HUES64 (cell line): ENCODE data around the gene S100PBP.
A peak's percentile ranks its signal among the peaks of the same experiment; 100 is the strongest.

Experiments
- H3K27ac ChIP-seq: 2 replicates; pipeline ENCODE4 v1.7.0; 2013; ENCODE audit warnings: low read depth, low read length, inconsistent platforms
- H3K27me3 ChIP-seq: 2 replicates; pipeline ENCODE4 v1.6.1; 2013; ENCODE audit warnings: mild to moderate bottlenecking, low read length; ENCODE audit not compliant: insufficient read depth
- H3K36me3 ChIP-seq: 2 replicates; pipeline ENCODE4 v1.6.1; 2013; ENCODE audit warnings: mild to moderate bottlenecking, low read length; ENCODE audit not compliant: insufficient read depth
- H3K4me1 ChIP-seq: 2 replicates; pipeline ENCODE4 v1.6.1; 2013; ENCODE audit warnings: mild to moderate bottlenecking, low read length, moderate library complexity; ENCODE audit not compliant: insufficient read depth
- H3K4me3 ChIP-seq: 2 replicates; pipeline ENCODE4 v1.5.1; 2013; ENCODE audit warnings: mild to moderate bottlenecking, low read length, moderate library complexity
- H3K9ac ChIP-seq: 2 replicates; pipeline ENCODE4 v1.6.1; 2013; ENCODE audit warnings: mild to moderate bottlenecking, low read depth, low read length
- H3K9me3 ChIP-seq: 2 replicates; pipeline ENCODE4 v1.6.1; 2013; ENCODE audit warnings: low read depth, low read length; ENCODE audit not compliant: insufficient read depth
- WGBS: fragments of 150-250, 120-280 bp; methylation state at CpG from one replicate; pipeline ENCODE4 v1.1.7; 2013; ENCODE audit warnings: missing lambda C conversion rate; 5-methylcytosine and 5-hydroxymethylcytosine counted together

S100PBP gene

DNA sequence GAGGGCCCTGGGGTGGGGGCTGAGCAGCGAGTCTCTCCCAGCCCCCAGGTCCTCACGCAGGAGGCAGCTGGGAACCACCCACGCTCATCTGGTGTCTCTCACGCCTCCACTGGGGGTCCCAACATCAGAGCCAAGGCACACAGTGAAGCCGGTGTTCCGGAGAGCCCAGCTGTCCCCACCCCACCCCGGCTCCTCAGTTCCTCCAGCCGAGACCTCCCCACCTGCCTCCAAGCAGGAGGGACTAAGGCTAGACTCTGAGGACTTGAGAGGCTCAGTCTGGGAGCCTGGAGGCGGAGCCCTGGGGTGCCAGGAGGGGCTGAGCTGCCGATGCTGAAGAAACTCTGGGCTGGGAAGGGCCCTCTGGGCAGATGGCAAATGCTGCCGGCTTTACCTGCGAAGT, 67.3 kb downstream of the S100PBP start:
- WGBS: 60% methylated on average over 12 of the region's 12 CpGs
- no peaks in the 10 kb centered on the region for H3K9me3 ChIP-seq
- H3K36me3 ChIP-seq: no peaks in the 10 kb centered on the region
- peaks cover 5% of the 10 kb centered on the region; the same call in 1 of the 2 replicates for H3K4me1 ChIP-seq
- no peak overlapping the region for H3K9ac ChIP-seq
- no peak overlapping the region for H3K27ac ChIP-seq
- H3K4me3 ChIP-seq: no peak overlapping the region
- peaks cover 37% of the 10 kb centered on the region for H3K27me3 ChIP-seq

DNA sequence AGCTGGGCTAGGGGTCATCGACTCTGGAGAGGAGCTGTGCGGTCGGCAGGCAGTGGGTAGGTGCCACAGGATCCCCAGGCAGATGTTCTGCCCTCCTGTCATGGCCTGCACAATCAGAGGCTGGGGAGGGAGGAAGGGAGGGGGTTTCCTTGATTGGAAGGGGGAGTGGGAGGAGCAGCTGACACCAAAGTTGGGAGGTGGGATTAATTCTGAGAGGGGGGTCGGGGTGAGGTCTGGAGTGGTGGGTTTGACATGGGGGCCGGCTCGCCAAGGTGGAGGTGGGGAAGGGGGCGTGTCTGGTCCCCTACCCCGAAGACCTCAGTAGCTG, 68.2 kb downstream of the S100PBP start:
- Histone ChIP-seq H3K27me3 (peaks cover 40% of the 10 kb centered on the region), H3K4me1 (peaks cover 5% of the 10 kb centered on the region; the same call in 1 of the 2 replicates), H3K27ac (no peak overlapping the region), H3K9me3 (no peaks in the 10 kb centered on the region), H3K4me3 (peak overlapping the region; percentile 34; the same call in 1 of the 2 replicates), H3K36me3 (no peaks in the 10 kb centered on the region), H3K9ac (no peak overlapping the region)
- WGBS: 34% methylated on average over 8 of the region's 8 CpGs

DNA sequence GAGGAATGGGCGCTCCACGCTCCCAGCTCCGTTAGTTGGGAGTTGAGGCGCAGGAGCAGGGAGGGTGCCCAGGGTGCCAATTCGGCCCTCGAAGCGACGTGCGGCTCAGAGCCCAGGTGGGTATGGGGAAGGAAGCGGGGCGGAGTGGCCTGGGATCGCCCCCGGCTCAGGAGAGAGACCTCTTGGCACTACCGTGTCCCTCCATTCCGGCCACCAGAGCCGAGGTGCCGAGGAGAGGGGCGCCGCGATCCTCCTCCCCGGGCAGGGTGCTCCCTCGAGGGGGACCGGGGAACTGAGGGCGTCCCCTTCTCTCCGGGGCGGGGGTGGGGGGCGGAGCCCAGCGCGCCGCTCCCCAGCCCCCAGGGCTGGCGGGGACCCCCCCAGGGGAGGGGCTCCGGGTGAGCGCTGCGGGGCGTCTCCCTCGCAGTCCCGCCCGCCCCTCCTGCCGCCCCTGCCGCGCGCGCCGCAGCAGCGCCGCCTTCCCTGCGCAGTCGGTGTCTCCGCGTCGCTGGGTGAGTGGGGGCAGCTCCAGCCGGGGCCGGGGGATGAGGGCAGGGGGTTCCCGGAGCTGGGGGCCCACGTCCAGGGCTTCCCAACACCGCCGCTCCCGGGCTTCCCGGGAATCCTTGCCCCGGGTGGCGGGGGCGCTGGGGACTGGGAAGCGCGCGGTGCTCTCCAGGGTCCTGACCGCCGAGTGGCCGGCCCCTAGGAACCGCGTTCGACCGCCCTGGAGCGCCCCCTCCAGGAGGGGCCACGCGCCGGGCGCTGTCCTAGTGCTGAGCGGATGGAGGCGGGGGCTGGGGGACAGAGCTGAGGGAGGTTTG, 68.8 kb downstream of the S100PBP start, which contains the start of gene HPCA:
TSS of gene HPCA (plus strand) at position 488 of the 824 bp plus-strand sequence. CDS start 2,408 bp downstream, outside the sequence.
- Histone ChIP-seq H3K9me3 (no peaks in the 10 kb centered on the region), H3K9ac (no peak within 1 kb of the TSS), H3K36me3 (no peaks in the 10 kb centered on the region), H3K27ac (no peak within 1 kb of the TSS), H3K4me1 (peaks cover 5% of the 10 kb centered on the region; the same call in 1 of the 2 replicates), H3K4me3 (peak within 1 kb of the TSS; percentile 34; the same call in 1 of the 2 replicates), H3K27me3 (peaks cover 40% of the 10 kb centered on the region)
- WGBS: 5% methylated on average over 79 of the region's 79 CpGs

DNA sequence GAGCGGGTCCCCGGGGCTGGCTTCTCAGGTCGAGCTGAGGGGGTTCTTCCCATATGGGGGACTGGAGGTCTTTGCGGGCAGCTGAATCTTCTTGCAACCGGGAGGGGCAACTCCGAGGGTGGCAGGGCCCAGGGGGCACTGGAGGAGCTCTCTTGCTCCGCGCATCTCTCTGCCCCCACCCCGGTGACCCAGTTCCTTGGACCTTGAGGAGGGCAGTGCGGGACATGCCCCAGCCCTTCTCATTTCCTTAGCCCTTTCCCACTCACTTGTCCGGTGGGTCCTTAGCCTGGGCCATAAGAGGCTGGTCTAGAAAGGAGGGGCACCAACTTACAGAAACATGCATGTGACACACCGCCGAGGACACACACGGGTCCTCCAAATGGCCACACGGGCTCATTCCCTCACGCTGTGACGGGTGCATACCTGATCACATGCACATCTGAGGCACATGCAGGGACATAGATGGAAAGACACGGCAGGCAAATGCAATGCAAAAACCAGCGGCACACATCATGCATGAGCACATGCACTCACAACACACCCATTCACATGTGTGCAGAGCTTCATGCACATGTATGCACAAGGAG, 69.5 kb downstream of the S100PBP start:
- H3K27me3 ChIP-seq: peaks cover 43% of the 10 kb centered on the region

GRCh38 chr1:32887623-32888022, 70.2 kb downstream of the S100PBP start:
- Histone ChIP-seq H3K9me3 (no peaks in the 10 kb centered on the region), H3K9ac (no peak overlapping the region), H3K36me3 (no peaks in the 10 kb centered on the region), H3K4me3 (no peak overlapping the region), H3K27ac (no peak overlapping the region), H3K4me1 (no peaks in the 10 kb centered on the region), H3K27me3 (peaks cover 50% of the 10 kb centered on the region)
- WGBS: 78% methylated on average over 12 of the region's 12 CpGs

More for the DNA sequence above, 69.5 kb downstream of the S100PBP start:
- Histone ChIP-seq H3K27ac (no peak overlapping the region), H3K36me3 (no peaks in the 10 kb centered on the region), H3K9me3 (no peaks in the 10 kb centered on the region), H3K9ac (no peak overlapping the region), H3K4me1 (peaks cover 5% of the 10 kb centered on the region; the same call in 1 of the 2 replicates), H3K4me3 (no peak overlapping the region)
- WGBS: 54% methylated on average over 19 of the region's 19 CpGs

GRCh38 chr1:32888134-32888533, 70.7 kb downstream of the S100PBP start:
- H3K4me3 ChIP-seq: no peak overlapping the region
- H3K4me1 ChIP-seq: no peaks in the 10 kb centered on the region
- H3K36me3 ChIP-seq: no peaks in the 10 kb centered on the region
- H3K27ac ChIP-seq: no peak overlapping the region
- 78% methylated on average over 3 of the region's 3 CpGs for WGBS
- no peak overlapping the region for H3K9ac ChIP-seq
- H3K27me3 ChIP-seq: peaks cover 51% of the 10 kb centered on the region
- H3K9me3 ChIP-seq: no peaks in the 10 kb centered on the region

GRCh38 chr1:32888677-32889420, 71.4 kb downstream of the S100PBP start:
- no peak overlapping the region for H3K4me3 ChIP-seq
- WGBS: 93% methylated on average over 24 of the region's 24 CpGs
- H3K36me3 ChIP-seq: no peaks in the 10 kb centered on the region
- no peak overlapping the region for H3K27ac ChIP-seq
- H3K4me1 ChIP-seq: no peaks in the 10 kb centered on the region
- H3K9me3 ChIP-seq: no peaks in the 10 kb centered on the region
- H3K9ac ChIP-seq: no peak overlapping the region
- peaks cover 51% of the 10 kb centered on the region for H3K27me3 ChIP-seq

- Histone ChIP-seq H3K27ac (no peak overlapping the region), H3K27me3 (peaks cover 43% of the 10 kb centered on the region)
These were observed 72.4 kb downstream of the S100PBP start for GRCh38 chr1:32889731-32890278.

DNA sequence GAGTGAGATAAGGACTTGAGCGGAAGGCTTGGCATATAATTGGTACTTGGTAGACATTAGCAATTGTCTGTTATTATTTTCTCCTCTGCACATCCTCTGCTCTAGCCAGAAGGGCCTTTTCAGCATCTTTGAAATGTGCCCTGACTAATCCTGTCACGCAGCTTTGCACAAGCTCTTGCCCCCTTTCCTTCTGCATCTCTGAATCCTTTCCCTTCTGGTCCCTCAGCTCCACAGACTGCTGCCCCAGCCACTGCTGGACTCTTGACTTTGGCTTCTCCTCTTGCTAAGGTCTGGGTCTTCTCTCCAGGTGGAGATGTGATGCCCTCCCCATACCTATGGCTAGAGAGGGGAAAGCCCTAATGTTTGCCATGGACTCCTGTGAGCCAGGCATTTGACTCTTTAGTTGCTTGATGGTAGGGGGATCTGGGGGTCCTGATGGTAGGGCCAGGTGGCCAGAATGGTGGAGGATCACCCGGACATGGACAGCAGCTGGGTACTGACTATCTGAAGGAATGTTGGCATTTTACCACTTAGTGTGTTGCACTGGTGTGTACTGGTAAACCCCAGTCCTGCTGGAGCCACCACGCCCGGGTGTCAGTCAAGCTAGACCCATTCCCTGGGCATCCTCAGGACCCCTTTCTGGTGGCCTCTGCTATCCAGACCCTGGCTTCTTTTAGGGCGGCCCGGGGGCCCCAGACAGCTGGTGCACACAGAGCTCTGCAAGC, 73.2 kb downstream of the S100PBP start:
- Histone ChIP-seq H3K4me3 (no peak overlapping the region), H3K27me3 (peaks cover 34% of the 10 kb centered on the region), H3K9me3 (no peaks in the 10 kb centered on the region), H3K27ac (no peak overlapping the region), H3K9ac (no peak overlapping the region), H3K36me3 (no peaks in the 10 kb centered on the region), H3K4me1 (peaks cover 2% of the 10 kb centered on the region; the same call in 1 of the 2 replicates)
- WGBS: 88% methylated on average over 7 of the region's 7 CpGs

More at GRCh38 chr1:32889731-32890278, 72.4 kb downstream of the S100PBP start:
- no peaks in the 10 kb centered on the region for H3K36me3 ChIP-seq
- H3K4me1 ChIP-seq: peaks cover 2% of the 10 kb centered on the region; the same call in 1 of the 2 replicates
- no peak overlapping the region for H3K9ac ChIP-seq
- 87% methylated on average over 3 of the region's 3 CpGs for WGBS
- no peaks in the 10 kb centered on the region for H3K9me3 ChIP-seq
- no peak overlapping the region for H3K4me3 ChIP-seq

GRCh38 chr1:32891241-32891570, 73.8 kb downstream of the S100PBP start:
- H3K9ac ChIP-seq: no peak overlapping the region
- H3K27me3 ChIP-seq: peaks cover 29% of the 10 kb centered on the region
- no peak overlapping the region for H3K27ac ChIP-seq
- no peaks in the 10 kb centered on the region for H3K9me3 ChIP-seq
- H3K4me3 ChIP-seq: no peak overlapping the region
- peaks cover 2% of the 10 kb centered on the region; the same call in 1 of the 2 replicates for H3K4me1 ChIP-seq
- 98% methylated on average over 1 of the region's 1 CpG for WGBS
- no peaks in the 10 kb centered on the region for H3K36me3 ChIP-seq
